ENCODE data around the gene SLC25A38. TPM values are rescaled to one million over a fixed set of nuclear protein-coding genes. Genes with fewer than 3 reads are reported as not detected.
"Not testable (repeated sequence)": the region's sequence is repeated elsewhere in the genome, so short reads cannot be mapped to it uniquely, and the experiment has no call there.

The SLC25A38 gene
- polyA plus RNA-seq, 4 donors, result 32.6 to 38.5 (median 36.5) TPM

GRCh38 chr3:39406368-39407258, 23.4 kb downstream of the SLC25A38 start, which contains the start of gene RPSA:
Gene RPSA, plus strand, starts transcription at chr3:39406720. Its CDS starts 934 bp downstream, at chr3:39407654.
- DNase-seq (ENCODE audit: low read depth in 4 of 4, low spot score in 2 of 4), result peak; percentile 86 to 97 (median 93)

- no peak for DNase-seq (ENCODE audit: low read depth in 4 of 4, low spot score in 2 of 4)
Observed at GRCh38 chr3:39407259-39407629, 24.1 kb downstream of the SLC25A38 start.

GRCh38 chr3:39407773-39408492, 24.8 kb downstream of the SLC25A38 start:
- DNase-seq (ENCODE audit: low read depth in 4 of 4, low spot score in 2 of 4), result no peak

GRCh38 chr3:39408493-39409372, 25.6 kb downstream of the SLC25A38 start:
- no peak for DNase-seq (ENCODE audit: low read depth in 4 of 4, low spot score in 2 of 4)

- DNase-seq (ENCODE audit: low read depth in 4 of 4, low spot score in 2 of 4), result no peak
Observed at GRCh38 chr3:39409514-39410136, 26.5 kb downstream of the SLC25A38 start.

- no peak for DNase-seq (ENCODE audit: low read depth in 4 of 4, low spot score in 2 of 4)
Observed at GRCh38 chr3:39410893-39411292, 27.7 kb downstream of the SLC25A38 start.

GRCh38 chr3:39412668-39413260, 29.6 kb downstream of the SLC25A38 start:
- no peak for DNase-seq (ENCODE audit: low read depth in 4 of 4, low spot score in 2 of 4)

GRCh38 chr3:39413691-39414420, 30.7 kb downstream of the SLC25A38 start:
- no peak for DNase-seq (ENCODE audit: low read depth in 4 of 4, low spot score in 2 of 4)

- no peak for DNase-seq (ENCODE audit: low read depth in 4 of 4, low spot score in 2 of 4)
Observed at GRCh38 chr3:39414421-39414907, 31.3 kb downstream of the SLC25A38 start.

GRCh38 chr3:39415302-39415701, 32.1 kb downstream of the SLC25A38 start:
- DNase-seq (ENCODE audit: low read depth in 4 of 4, low spot score in 2 of 4), result not testable (repeated sequence)

- DNase-seq (ENCODE audit: low read depth in 4 of 4, low spot score in 2 of 4), result no peak
Observed at GRCh38 chr3:39415983-39416382, 32.8 kb downstream of the SLC25A38 start.

GRCh38 chr3:39416998-39417397, 33.8 kb downstream of the SLC25A38 start:
- not testable (repeated sequence) for DNase-seq (ENCODE audit: low read depth in 4 of 4, low spot score in 2 of 4)

GRCh38 chr3:39418556-39419225, 35.5 kb downstream of the SLC25A38 start:
- not testable (repeated sequence) for DNase-seq (ENCODE audit: low read depth in 4 of 4, low spot score in 2 of 4)

GRCh38 chr3:39419742-39420315, 36.7 kb downstream of the SLC25A38 start:
- DNase-seq (ENCODE audit: low read depth in 4 of 4, low spot score in 2 of 4), result no peak

- no peak for DNase-seq (ENCODE audit: low read depth in 4 of 4, low spot score in 2 of 4)
Observed at GRCh38 chr3:39420543-39420942, 37.4 kb downstream of the SLC25A38 start.

- no peak for DNase-seq (ENCODE audit: low read depth in 4 of 4, low spot score in 2 of 4)
Observed at GRCh38 chr3:39423436-39423970, 40.3 kb downstream of the SLC25A38 start.

GRCh38 chr3:39426312-39426711, 43.1 kb downstream of the SLC25A38 start:
- DNase-seq (ENCODE audit: low read depth in 4 of 4, low spot score in 2 of 4), result no peak

GRCh38 chr3:39427506-39427905, 44.3 kb downstream of the SLC25A38 start:
- no peak for DNase-seq (ENCODE audit: low read depth in 4 of 4, low spot score in 2 of 4)
